B cell (primary cell): ENCODE results near the gene PRKG2.

Experiments used
- CTCF ChIP-seq: fragments of 200-600 bp; IDR thresholded peaks from one replicate; pipeline ENCODE4 v1.8.0; 2022; ENCODE audit warnings: antibody characterized with exemption, mild to moderate bottlenecking
- EZH2 ChIP-seq: IDR thresholded peaks from 2 replicates; pipeline ENCODE4 v1.6.1; 2012; ENCODE audit warnings: borderline replicate concordance, low read depth, mild to moderate bottlenecking, moderate library complexity, low read length; ENCODE audit not compliant: insufficient read depth, poor library complexity, severe bottlenecking

DNA sequence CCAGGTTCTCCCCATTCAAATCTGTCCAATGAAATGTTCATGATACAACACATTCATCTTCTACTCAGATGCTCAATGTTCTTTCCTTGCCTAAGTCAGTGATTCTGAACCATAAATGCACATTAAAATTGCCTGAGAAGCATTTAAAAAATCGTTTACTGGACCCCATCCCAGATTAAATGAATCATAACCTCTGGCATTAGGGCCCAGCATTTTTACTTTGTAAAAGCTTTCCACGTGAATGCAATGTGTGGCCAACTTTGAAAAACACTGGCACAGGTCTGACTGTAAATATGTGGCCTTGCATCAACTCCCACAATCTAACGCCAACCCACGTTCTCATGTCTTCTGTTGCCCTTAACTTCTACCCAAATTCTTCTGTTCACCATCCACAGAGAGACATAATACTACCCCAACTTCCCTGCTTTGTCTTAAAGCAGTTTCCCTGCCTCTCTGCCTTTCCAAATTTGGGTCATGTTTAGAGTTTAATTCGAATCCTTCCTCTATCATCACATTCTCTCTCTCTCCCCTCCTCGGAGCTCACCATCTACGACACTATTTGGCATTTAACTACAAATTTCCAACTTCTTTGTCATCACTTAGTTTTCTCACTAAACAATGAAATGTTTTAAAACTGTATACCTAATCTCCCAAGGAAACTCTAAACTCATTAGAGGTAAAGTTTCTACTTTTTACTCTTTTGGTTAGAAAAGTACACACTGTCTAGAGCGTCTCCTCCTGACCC is 78.7 kb downstream of the PRKG2 start:
- TF ChIP-seq EZH2 (no peak), CTCF (no peak)
